GM12878 (cell line): ENCODE results near the gene ATP5PO.

Source experiments
- BACH1 ChIP-seq: fragments of 450-650 bp; IDR thresholded peaks from 2 replicates; pipeline ENCODE4 v1.6.1; 2017; ENCODE audit warnings: mild to moderate bottlenecking, borderline replicate concordance
- CTCF ChIP-seq, 3 experiments: IDR thresholded peaks in 2 of 3; conservative IDR thresholded peaks in 1 of 3; 2 replicates each; pipeline ENCODE4 v1.5.1; 2011; ENCODE audit warnings: low read depth in 3 of 3, low read length in 3 of 3, mild to moderate bottlenecking in 3 of 3, control low read depth in 2 of 3, moderate library complexity in 2 of 3, inconsistent platforms in 1 of 3, mixed read lengths in 1 of 3; ENCODE audit not compliant: control insufficient read depth in 2 of 3, insufficient read depth in 1 of 3; ENCODE audit errors: extremely low read depth in 1 of 3

GRCh38 chr21:33950431-33951079 lies 35.0 kb upstream of the ATP5PO start:
- TF ChIP-seq CTCF (IDR thresholded peaks at IDR 0.05 in 2 of 3, conservative IDR thresholded peaks at IDR 0.05 in 1 of 3; ENCODE audit: control insufficient read depth in 2 of 3, extremely low read depth in 1 of 3, insufficient read depth in 1 of 3, low read depth in 3 of 3, low read length in 3 of 3) (no peak), BACH1 (no peak)
